Stimulated activated CD4-positive, alpha-beta T cell treated with anti-CD3 and anti-CD28 coated beads, TNF-alpha, amount 100 ng/mL, for 1 hour (primary cell): ENCODE data around the gene PIGS.
"Not testable (repeated sequence)": the region's sequence is repeated elsewhere in the genome, so short reads cannot be mapped to it uniquely, and the experiment has no call there.

Source experiments
- DNase-seq, 3 donors: peaks; one replicate each; pipeline ENCODE4 v3.0.0-alpha.2; 2020; ENCODE audit warnings: low read depth in 3 of 3, low spot score in 1 of 3

PIGS gene

GRCh38 chr17:28532050-28532960 lies 39.0 kb downstream of the PIGS start:
- DNase-seq: no peak

GRCh38 chr17:28530926-28531325 lies 40.4 kb downstream of the PIGS start:
- no peak for DNase-seq

GRCh38 chr17:28530250-28530649 lies 41.1 kb downstream of the PIGS start:
- DNase-seq: no peak

GRCh38 chr17:28529013-28529400 lies 42.3 kb downstream of the PIGS start:
- DNase-seq: no peak

GRCh38 chr17:28528327-28529012 lies 42.9 kb downstream of the PIGS start:
- DNase-seq: no peak

- DNase-seq: no peak
Observed at GRCh38 chr17:28527859-28528258, 43.5 kb downstream of the PIGS start.

- no peak for DNase-seq
Observed at GRCh38 chr17:28527181-28527681, 44.1 kb downstream of the PIGS start.

- no peak for DNase-seq
Observed at GRCh38 chr17:28526381-28526780, 44.9 kb downstream of the PIGS start.

GRCh38 chr17:28524476-28525424 lies 46.6 kb downstream of the PIGS start:
- DNase-seq: no peak

- no peak for DNase-seq
Observed at GRCh38 chr17:28523876-28524275, 47.4 kb downstream of the PIGS start.

GRCh38 chr17:28523186-28523585 lies 48.1 kb downstream of the PIGS start:
- no peak for DNase-seq

- not testable (repeated sequence) for DNase-seq
Observed at GRCh38 chr17:28522281-28522680, 49.0 kb downstream of the PIGS start.

- DNase-seq: no peak
Observed at GRCh38 chr17:28521311-28522085, 49.8 kb downstream of the PIGS start.

- no peak for DNase-seq
Observed at GRCh38 chr17:28520687-28521086, 50.6 kb downstream of the PIGS start.

- no peak for DNase-seq
Observed at GRCh38 chr17:28519236-28519635, 52.1 kb downstream of the PIGS start.

- no peak for DNase-seq
Observed at GRCh38 chr17:28518578-28518977, 52.7 kb downstream of the PIGS start.

- no peak for DNase-seq
Observed at GRCh38 chr17:28518132-28518531, 53.2 kb downstream of the PIGS start.

GRCh38 chr17:28515518-28515917 lies 55.8 kb downstream of the PIGS start:
- DNase-seq: no peak

- no peak for DNase-seq
Observed at GRCh38 chr17:28514561-28515002, 56.7 kb downstream of the PIGS start.

- no peak for DNase-seq
Observed at GRCh38 chr17:28513476-28513875, 57.8 kb downstream of the PIGS start.
